LNCAP (cell line): ENCODE results near the gene TDP1.

ENCODE experiments used
- CTCF ChIP-seq: fragments of 450-650 bp; IDR thresholded peaks from 2 replicates; pipeline ENCODE4 v1.5.1; 2017; ENCODE audit warnings: mild to moderate bottlenecking

The TDP1 gene

GRCh38 chr14:90019824-90020523 is 64.2 kb downstream of the TDP1 start:
- TF ChIP-seq CTCF, result no peak

GRCh38 chr14:90023176-90023896 is 67.6 kb downstream of the TDP1 start:
- TF ChIP-seq CTCF, result no peak

GRCh38 chr14:90024910-90025309 is 69.2 kb downstream of the TDP1 start:
- no peak for TF ChIP-seq CTCF

- TF ChIP-seq CTCF, result no peak
These were observed 72.1 kb downstream of the TDP1 start for GRCh38 chr14:90027842-90028241.

- no peak for TF ChIP-seq CTCF
These were observed 78.4 kb downstream of the TDP1 start for GRCh38 chr14:90034156-90034555.

GRCh38 chr14:90034835-90035525 is 79.3 kb downstream of the TDP1 start:
- no peak for TF ChIP-seq CTCF

GRCh38 chr14:90039253-90040010 is 83.7 kb downstream of the TDP1 start:
- no peak for TF ChIP-seq CTCF
